GM23338 (cell line): ENCODE data around the gene CPNE5. TPM values are rescaled to one million over a fixed set of nuclear protein-coding genes. Genes with fewer than 3 reads are reported as not detected.

Experiments used
- ATAC-seq: fragments of 200-7000 bp; cut with Tn5 transposase; 3 replicates; pipeline ENCODE4 v1.9.1; 2020
- DNase-seq: peaks from one replicate; pipeline ENCODE4 v3.0.0-alpha.2; 2015; ENCODE audit warnings: low spot score
- H2AFZ ChIP-seq: fragments of 200-600 bp; sonication (generic); 2 replicates; pipeline ENCODE4 v1.8.0; 2016; ENCODE audit warnings: antibody characterized with exemption, mild to moderate bottlenecking, moderate library complexity
- H3F3A ChIP-seq: fragments of 200-600 bp; sonication (generic); replicated peaks from 2 replicates; pipeline ENCODE4 v1.8.0; 2017; ENCODE audit warnings: antibody characterized with exemption, mixed run types, low read depth
- H3K27ac ChIP-seq: fragments of 200-600 bp; sonication (generic); 2 replicates; pipeline ENCODE4 v1.6.1; 2016; ENCODE audit warnings: low read depth
- H3K27me3 ChIP-seq: fragments of 200-600 bp; sonication (generic); 2 replicates; pipeline ENCODE4 v1.8.0; 2016; ENCODE audit warnings: mild to moderate bottlenecking, mixed run types, moderate library complexity; ENCODE audit not compliant: insufficient read depth
- H3K36me3 ChIP-seq: fragments of 200-600 bp; sonication (generic); 2 replicates; pipeline ENCODE4 v1.8.0; 2016; ENCODE audit warnings: mild to moderate bottlenecking; ENCODE audit not compliant: insufficient read depth
- H3K4me1 ChIP-seq: fragments of 200-600 bp; sonication (generic); 2 replicates; pipeline ENCODE4 v1.8.0; 2016; ENCODE audit warnings: mild to moderate bottlenecking, moderate library complexity; ENCODE audit not compliant: insufficient read depth
- H3K4me2 ChIP-seq: fragments of 200-600 bp; sonication (generic); 2 replicates; pipeline ENCODE4 v1.7.1; 2017; ENCODE audit warnings: mixed run types
- H3K4me3 ChIP-seq: fragments of 200-600 bp; sonication (generic); 2 replicates; pipeline ENCODE4 v1.6.1; 2016; ENCODE audit warnings: mixed run types
- H3K79me2 ChIP-seq: fragments of 200-600 bp; sonication (generic); replicated peaks from 2 replicates; pipeline ENCODE4 v1.8.0; 2017; ENCODE audit warnings: mild to moderate bottlenecking; ENCODE audit not compliant: insufficient read depth
- H3K9me2 ChIP-seq: fragments of 200-600 bp; sonication (generic); 2 replicates; pipeline ENCODE4 v1.8.0; 2017; ENCODE audit not compliant: insufficient read depth
- H4K20me1 ChIP-seq: fragments of 200-600 bp; sonication (generic); replicated peaks from 2 replicates; pipeline ENCODE4 v1.8.0; 2017; ENCODE audit warnings: mild to moderate bottlenecking; ENCODE audit not compliant: insufficient read depth
- H3K27ac Mint-ChIP-seq: 2 replicates; pipeline ENCODE4 v1.8.0; 2020; ENCODE audit warnings: inconsistent platforms, mild to moderate bottlenecking, moderate library complexity, mixed read lengths
- H3K27me3 Mint-ChIP-seq: 3 replicates; pipeline ENCODE4 v1.8.0; 2022; ENCODE audit warnings: low read depth, mild to moderate bottlenecking, moderate library complexity, mixed read lengths, inconsistent platforms; ENCODE audit not compliant: insufficient read depth, poor library complexity
- H3K36me3 Mint-ChIP-seq: 3 replicates; pipeline ENCODE4 v1.8.0; 2021; ENCODE audit warnings: low read depth, mild to moderate bottlenecking, inconsistent platforms, moderate library complexity, mixed read lengths
- H3K4me1 Mint-ChIP-seq: 3 replicates; pipeline ENCODE4 v1.8.0; 2020; ENCODE audit warnings: mild to moderate bottlenecking, inconsistent platforms, mixed read lengths
- H3K4me3 Mint-ChIP-seq: 3 replicates; pipeline ENCODE4 v1.8.0; 2021; ENCODE audit warnings: moderate library complexity, mild to moderate bottlenecking, inconsistent platforms, mixed read lengths
- H3K9me3 Mint-ChIP-seq: 3 replicates; pipeline ENCODE4 v1.8.0; 2020; ENCODE audit warnings: moderate library complexity, mild to moderate bottlenecking, inconsistent platforms, mixed read lengths
- CREB1 ChIP-seq: fragments of 250-450 bp; sonication (Bioruptor Pico); IDR thresholded peaks from 2 replicates; pipeline ENCODE4 v1.5.0; 2020; ENCODE audit warnings: low read depth, mild to moderate bottlenecking, moderate library complexity
- CTCF ChIP-seq, 2 experiments: fragments of 200-600 bp in 1 of 2; sonication (generic) in 1 of 2; conservative IDR thresholded peaks; 2 replicates each; pipeline versions ENCODE4 v1.5.1 to v1.6.1; 2016 to 2017; ENCODE audit warnings: antibody characterized with exemption in 2 of 2, low read depth in 2 of 2, mild to moderate bottlenecking in 2 of 2, moderate library complexity in 1 of 2
- EZH2 ChIP-seq: fragments of 200-600 bp; sonication (generic); IDR thresholded peaks from one replicate; pipeline ENCODE4 v1.8.0; 2017; ENCODE audit warnings: antibody characterized with exemption, mild to moderate bottlenecking, low read depth; ENCODE audit not compliant: unreplicated experiment
- JUNB ChIP-seq: IDR thresholded peaks from one replicate; pipeline ENCODE4 v1.6.1; 2016; ENCODE audit warnings: antibody characterized with exemption; ENCODE audit not compliant: unreplicated experiment
- NANOG ChIP-seq: IDR thresholded peaks from 2 replicates; pipeline ENCODE4 v1.6.1; 2016; ENCODE audit warnings: antibody characterized with exemption, borderline replicate concordance
- REST ChIP-seq: IDR thresholded peaks from one replicate; pipeline ENCODE4 v1.6.1; 2018; ENCODE audit warnings: antibody characterized with exemption; ENCODE audit not compliant: unreplicated experiment
- STAT1 ChIP-seq: IDR thresholded peaks from one replicate; pipeline ENCODE4 v1.6.1; 2016; ENCODE audit warnings: antibody characterized with exemption; ENCODE audit not compliant: unreplicated experiment
- ZNF114 ChIP-seq: fragments of 250-450 bp; sonication (Bioruptor Pico); IDR thresholded peaks from 2 replicates; pipeline ENCODE4 v1.5.0; 2020; ENCODE audit warnings: mild to moderate bottlenecking, moderate library complexity
- ZNF331 ChIP-seq: fragments of 250-450 bp; sonication (Bioruptor Pico); IDR thresholded peaks from 2 replicates; pipeline ENCODE4 v1.5.0; 2020; ENCODE audit warnings: low read depth, mild to moderate bottlenecking, moderate library complexity
- ZNF462 ChIP-seq: fragments of 250-450 bp; sonication (Bioruptor Pico); IDR thresholded peaks from 2 replicates; pipeline ENCODE4 v1.5.0; 2020; ENCODE audit warnings: mild to moderate bottlenecking, moderate library complexity
- polyA plus RNA-seq: library from polyadenylated mRNA; unstranded; fragments of >200 nt; fragmentation: Nextera tagmentation; extraction: Ambion mirVana; gene quantifications from 2 replicates; pipeline ENCODE4 v1.2.1, GENCODE V29; 2016
- total RNA-seq: library from RNA; depleted of rRNA; stranded (reverse); fragments of >200 nt; shearing (Covaris generic); gene quantifications from 2 replicates; pipeline ENCODE4 v1.2.3, GENCODE V29; 2014

CPNE5 gene
- total and polyA plus RNA-seq, 2 experiments from 2014 or later: 0.14 to 0.42 TPM

GRCh38 chr6:36850021-36850420, 10.8 kb upstream of the CPNE5 start (continued):
- TF ChIP-seq ZNF462 (CRISPR knock-in tag) (no peak), STAT1 (no peak), ZNF331 (CRISPR knock-in tag) (no peak), NANOG (no peak), EZH2 (no peak), CREB1 (CRISPR knock-in tag) (no peak), ZNF114 (no peak)

GRCh38 chr6:36848658-36849441, 9.6 kb upstream of the CPNE5 start:
- H3K27me3 Mint-ChIP-seq: peaks cover 9% of the 10 kb centered on the region
- H3K9me3 Mint-ChIP-seq: no peaks in the 10 kb centered on the region; the same call in 2 of the 3 replicates
- no peaks in the 10 kb centered on the region for H3K9me2 ChIP-seq
- DNase-seq: peak; percentile 89
- no peak overlapping the region for H2AFZ ChIP-seq
- H3K36me3 ChIP-seq: no peaks in the 10 kb centered on the region
- peak; percentile 89 for ATAC-seq
- H4K20me1 ChIP-seq: peaks cover 10% of the 10 kb centered on the region; the same call in 1 of the 2 replicates
- peak overlapping the region; percentile 67 for H3K4me3 Mint-ChIP-seq
- H3K4me1 Mint-ChIP-seq: peaks cover 37% of the 10 kb centered on the region
- H3K27ac Mint-ChIP-seq: no peak overlapping the region
- no peak overlapping the region for H3K27ac ChIP-seq
- peak overlapping the region; percentile 53 for H3K4me3 ChIP-seq
- no peaks in the 10 kb centered on the region for H3K79me2 ChIP-seq
- no peaks in the 10 kb centered on the region for H3K27me3 ChIP-seq
- peak overlapping the region; percentile 83 for H3K4me2 ChIP-seq
- peaks cover 18% of the 10 kb centered on the region for H3K4me1 ChIP-seq
- H3K36me3 Mint-ChIP-seq: peaks cover 8% of the 10 kb centered on the region
- H3F3A ChIP-seq: peaks cover 22% of the 10 kb centered on the region
- TF ChIP-seq JUNB (no peak), STAT1 (no peak), ZNF331 (CRISPR knock-in tag) (no peak), CREB1 (CRISPR knock-in tag) (no peak), CTCF (conservative IDR thresholded peaks at IDR 0.05; ENCODE audit: low read depth in 2 of 2) (no peak), REST (no peak), EZH2 (no peak)
